ENCODE results near the gene DRC1.

DNA sequence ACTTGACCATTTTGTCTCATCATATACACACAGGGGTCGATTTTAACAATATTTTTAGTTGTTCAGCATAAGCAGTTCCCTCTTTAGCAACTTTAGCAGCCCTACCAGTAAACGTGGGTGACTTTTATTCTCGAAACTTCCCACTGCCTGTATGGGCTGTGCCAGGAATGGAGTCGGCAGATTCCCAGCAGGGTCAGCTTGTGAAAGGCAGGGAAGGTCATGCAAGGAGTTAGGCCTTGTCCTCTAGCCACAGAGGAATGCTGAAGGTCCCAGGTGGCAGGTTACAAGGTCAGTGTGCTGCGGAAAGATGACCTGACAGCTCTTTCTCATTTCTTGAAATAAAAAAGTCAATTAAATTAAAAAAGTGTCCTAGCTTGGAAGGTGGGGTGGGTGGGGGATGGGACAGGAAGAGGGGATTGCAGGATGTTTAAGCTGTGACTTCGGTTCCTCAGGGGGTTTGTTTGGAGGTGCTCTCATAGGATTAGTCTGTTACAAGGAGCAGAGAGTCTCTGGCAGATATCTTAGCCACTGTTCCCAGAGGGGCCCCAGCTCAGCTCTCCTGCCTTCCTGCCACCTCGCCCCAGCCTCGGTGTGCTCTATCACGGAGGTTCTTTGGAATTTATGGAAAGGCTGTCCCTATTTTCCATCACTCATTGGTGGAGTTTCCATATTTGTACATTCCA, 21.4 kb downstream of the DRC1 start:
- TF ChIP-seq ZNF616 (CRISPR knock-in tag; IDR thresholded peaks at IDR 0.05; ENCODE audit: low read depth) (no peak), HNF4G (IDR thresholded peaks at IDR 0.05; ENCODE audit: borderline replicate concordance, low read depth, low read length) (no peak), HNF4G (CRISPR knock-in tag; IDR thresholded peaks at IDR 0.05; ENCODE audit: borderline replicate concordance, low read depth) (no peak), POLR2A (IDR thresholded peaks at IDR 0.05; ENCODE audit: insufficient read depth in 1 of 2, low read depth in 2 of 2, low read length in 2 of 2) (no peak), EZH2 (conservative IDR thresholded peaks at IDR 0.05; ENCODE audit: low read depth, low read length) (no peak), RAD51 (IDR thresholded peaks at IDR 0.05; ENCODE audit: borderline replicate concordance) (no peak), MBNL3 (CRISPR knock-in tag; conservative IDR thresholded peaks at IDR 0.05) (no peak), ARHGAP35 (CRISPR knock-in tag; IDR thresholded peaks at IDR 0.05; ENCODE audit: borderline replicate concordance) (no peak), RAD21 (CRISPR knock-in tag; IDR thresholded peaks at IDR 0.05) (no peak), RBAK (CRISPR knock-in tag; IDR thresholded peaks at IDR 0.05) (no peak), HNRNPH1 (optimal IDR thresholded peaks at IDR 0.05; ENCODE audit: low read depth, low read length) (no peak), SUZ12 (IDR thresholded peaks at IDR 0.05; ENCODE audit: low read depth, low read length) (no peak), ZNF318 (CRISPR knock-in tag; IDR thresholded peaks at IDR 0.05) (no peak)
- TF ChIP-seq, protein P1, sequence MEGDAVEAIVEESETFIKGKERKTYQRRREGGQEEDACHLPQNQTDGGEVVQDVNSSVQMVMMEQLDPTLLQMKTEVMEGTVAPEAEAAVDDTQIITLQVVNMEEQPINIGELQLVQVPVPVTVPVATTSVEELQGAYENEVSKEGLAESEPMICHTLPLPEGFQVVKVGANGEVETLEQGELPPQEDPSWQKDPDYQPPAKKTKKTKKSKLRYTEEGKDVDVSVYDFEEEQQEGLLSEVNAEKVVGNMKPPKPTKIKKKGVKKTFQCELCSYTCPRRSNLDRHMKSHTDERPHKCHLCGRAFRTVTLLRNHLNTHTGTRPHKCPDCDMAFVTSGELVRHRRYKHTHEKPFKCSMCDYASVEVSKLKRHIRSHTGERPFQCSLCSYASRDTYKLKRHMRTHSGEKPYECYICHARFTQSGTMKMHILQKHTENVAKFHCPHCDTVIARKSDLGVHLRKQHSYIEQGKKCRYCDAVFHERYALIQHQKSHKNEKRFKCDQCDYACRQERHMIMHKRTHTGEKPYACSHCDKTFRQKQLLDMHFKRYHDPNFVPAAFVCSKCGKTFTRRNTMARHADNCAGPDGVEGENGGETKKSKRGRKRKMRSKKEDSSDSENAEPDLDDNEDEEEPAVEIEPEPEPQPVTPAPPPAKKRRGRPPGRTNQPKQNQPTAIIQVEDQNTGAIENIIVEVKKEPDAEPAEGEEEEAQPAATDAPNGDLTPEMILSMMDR (CRISPR knock-in tag; IDR thresholded peaks at IDR 0.05) = no peak
